ENCODE results near the gene LCN6. TPM values are rescaled to one million over a fixed set of nuclear protein-coding genes. Genes with fewer than 3 reads are reported as not detected.
"Not testable (repeated sequence)": the region's sequence is repeated elsewhere in the genome, so short reads cannot be mapped to it uniquely, and the experiment has no call there.

The LCN6 gene
- total RNA-seq, 4 donors from 2014 or later, result 6.3 to 7.3 TPM; not detected in 2

- TF ChIP-seq CTCF (IDR thresholded peaks at IDR 0.05) (no peak), POLR2A (IDR thresholded peaks at IDR 0.05) (no peak)
- 46 to 60% methylated on average over 5 to 6 of the region's 14 CpGs for WGBS, 2 donors
- no peak within 1 kb of the TSS for H3K4me3 ChIP-seq (ENCODE audit: low read depth, poor library complexity, severe bottlenecking)
- intact Hi-C loops (cut with DNase I; ENCODE audit: low total_unique reads), result no loop called here
- DNase-seq (ENCODE audit: low spot score in 2 of 2), result no peak
Observed at GRCh38 chr9:136764301-136764891, 16.1 kb upstream of the LCN6 start, which contains the start of gene LCN15. LCN15 (minus strand) TSS chr9:136764518; CDS start chr9:136764488, 30 bp downstream.

- intact Hi-C loops (cut with DNase I; ENCODE audit: low total_unique reads), result no loop called here
- no peak for DNase-seq (ENCODE audit: low spot score in 2 of 2)
- TF ChIP-seq POLR2A (IDR thresholded peaks at IDR 0.05) (no peak), CTCF (IDR thresholded peaks at IDR 0.05) (no peak)
- 70 to 78% methylated on average over 10 to 14 of the region's 14 CpGs for WGBS, 2 donors
- H3K4me3 ChIP-seq (ENCODE audit: low read depth, poor library complexity, severe bottlenecking), result no peak overlapping the region
Observed at GRCh38 chr9:136763649-136764035, 15.3 kb upstream of the LCN6 start.

- TF ChIP-seq CTCF (IDR thresholded peaks at IDR 0.05) (no peak), POLR2A (IDR thresholded peaks at IDR 0.05) (no peak)
- no peak for DNase-seq (ENCODE audit: low spot score in 2 of 2)
- intact Hi-C loops (cut with DNase I; ENCODE audit: low total_unique reads), result no loop called here
- no peak overlapping the region for H3K4me3 ChIP-seq (ENCODE audit: low read depth, poor library complexity, severe bottlenecking)
- 11 to 15% methylated on average over 20 to 37 of the region's 37 CpGs for WGBS, 2 donors
Observed at GRCh38 chr9:136762915-136763648, 14.8 kb upstream of the LCN6 start.

- TF ChIP-seq POLR2A (IDR thresholded peaks at IDR 0.05) (no peak), CTCF (IDR thresholded peaks at IDR 0.05) (no peak)
- WGBS, 2 donors, result 70 to 80% methylated on average over 16 to 17 of the region's 17 CpGs
- H3K4me3 ChIP-seq (ENCODE audit: low read depth, poor library complexity, severe bottlenecking), result no peak overlapping the region
- no peak for DNase-seq (ENCODE audit: low spot score in 2 of 2)
- intact Hi-C loops (cut with DNase I; ENCODE audit: low total_unique reads), result no loop called here
Observed at GRCh38 chr9:136762221-136762691, 13.9 kb upstream of the LCN6 start.

- H3K4me3 ChIP-seq (ENCODE audit: low read depth, poor library complexity, severe bottlenecking), result no peak overlapping the region
- intact Hi-C loops (cut with DNase I; ENCODE audit: low total_unique reads), result no loop called here
- no peak for DNase-seq (ENCODE audit: low spot score in 2 of 2)
- 76 to 87% methylated on average over 11 to 12 of the region's 13 CpGs for WGBS, 2 donors
- TF ChIP-seq POLR2A (IDR thresholded peaks at IDR 0.05), result no peak
- no peak for TF ChIP-seq CTCF (IDR thresholded peaks at IDR 0.05)
Observed at GRCh38 chr9:136761545-136761981, 13.2 kb upstream of the LCN6 start.

- 39 to 42% methylated on average over 22 of the region's 22 CpGs for WGBS, 2 donors
- intact Hi-C loops (cut with DNase I; ENCODE audit: low total_unique reads); DNase-seq (ENCODE audit: low spot score in 2 of 2); H3K4me3 ChIP-seq (ENCODE audit: low read depth, poor library complexity, severe bottlenecking): not testable (repeated sequence)
Observed at GRCh38 chr9:136760834-136761544, 12.7 kb upstream of the LCN6 start.
